Activated CD8-positive, alpha-beta T cell treated with anti-CD3 and anti-CD28 coated beads, Interleukin-2, amount 10 ng/mL, durations not matched to agents 7 days and 5 days (primary cell): ENCODE data around the gene ATAD1. TPM values are rescaled to one million over a fixed set of nuclear protein-coding genes. Genes with fewer than 3 reads are reported as not detected.
"Not testable (repeated sequence)": the region's sequence is repeated elsewhere in the genome, so short reads cannot be mapped to it uniquely, and the experiment has no call there.

ENCODE experiments used
- ATAC-seq: fragments of 150-1000 bp; cut with Tn5 transposase; one replicate; pipeline ENCODE4 v1.10.0; 2021; ENCODE audit warnings: moderate library complexity
- CTCF ChIA-PET: fragments of 350-600 bp; sonication (Branson Sonifier 250); formaldehyde crosslinking; loops from one replicate; lab custom pipeline; 2021; ENCODE audit warnings: antibody characterized with exemption; lab: Charles Lee
- POLR2A ChIA-PET: fragments of 350-600 bp; sonication (Branson Sonifier 250); formaldehyde crosslinking; loops from one replicate; lab custom pipeline; 2021; ENCODE audit warnings: antibody characterized with exemption; lab: Charles Lee
- DNase-seq: peaks from one replicate; pipeline ENCODE4 v3.0.0-alpha.2; 2020
- H3K27ac Mint-ChIP-seq: one replicate; pipeline ENCODE4 v1.8.0; 2021; ENCODE audit warnings: mild to moderate bottlenecking, mixed read lengths
- H3K27me3 Mint-ChIP-seq: one replicate; pipeline ENCODE4 v1.8.0; 2021; ENCODE audit warnings: low read depth, mixed read lengths
- H3K36me3 Mint-ChIP-seq: one replicate; pipeline ENCODE4 v1.8.0; 2021; ENCODE audit warnings: low read depth, mixed read lengths
- H3K4me1 Mint-ChIP-seq: one replicate; pipeline ENCODE4 v1.8.0; 2021; ENCODE audit warnings: low read depth, mixed read lengths
- H3K4me3 Mint-ChIP-seq: one replicate; pipeline ENCODE4 v1.8.0; 2021; ENCODE audit warnings: mild to moderate bottlenecking, mixed read lengths
- H3K9me3 Mint-ChIP-seq: one replicate; pipeline ENCODE4 v1.8.0; 2022; ENCODE audit warnings: mixed read lengths; ENCODE audit not compliant: insufficient read depth
- total RNA-seq, 2 experiments: library from RNA; stranded (reverse); gene quantifications; one replicate each; pipeline ENCODE4 v1.2.3, GENCODE V29; 2021

Gene ATAD1
- total RNA-seq, 2 experiments from 2014 or later, result 38.9 to 42.5 TPM

DNA sequence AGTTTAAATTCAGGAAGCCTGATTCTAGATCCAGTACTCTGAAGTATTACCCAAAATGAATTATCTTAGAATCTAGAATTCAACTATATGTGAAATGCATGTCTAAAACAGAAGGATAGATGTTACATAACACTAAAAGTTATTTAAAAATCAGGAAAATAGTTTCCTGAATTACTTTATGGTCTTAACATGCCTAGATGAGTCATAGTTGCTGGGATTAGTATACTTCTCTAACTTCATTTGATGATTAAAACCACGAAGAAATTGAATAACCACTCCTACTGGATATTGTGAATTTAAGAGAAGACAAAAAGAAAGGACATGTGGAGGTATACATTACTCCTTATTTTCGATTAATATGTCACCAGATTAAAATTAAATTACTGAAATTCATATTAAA is 65.5 kb downstream of the ATAD1 start:
- ATAC-seq (no peak), DNase-seq (no peak)
- ChIA-PET POLR2A (interaction anchor here (1.5 kb wide), 1 partner anchor 66 kb away, joined by 5 read pairs; the partner anchor contains the start of gene ATAD1), CTCF (interaction anchor here (1.1 kb wide), 1 partner anchor 21 kb away, joined by 5 read pairs; no protein-coding TSS in a partner anchor)
- Mint-ChIP-seq H3K9me3 (no peaks in the 10 kb centered on the region), H3K4me1 (peaks cover 7% of the 10 kb centered on the region), H3K36me3 (peaks cover 30% of the 10 kb centered on the region), H3K27me3 (no peaks in the 10 kb centered on the region), H3K27ac (no peak overlapping the region), H3K4me3 (no peak overlapping the region)

DNA sequence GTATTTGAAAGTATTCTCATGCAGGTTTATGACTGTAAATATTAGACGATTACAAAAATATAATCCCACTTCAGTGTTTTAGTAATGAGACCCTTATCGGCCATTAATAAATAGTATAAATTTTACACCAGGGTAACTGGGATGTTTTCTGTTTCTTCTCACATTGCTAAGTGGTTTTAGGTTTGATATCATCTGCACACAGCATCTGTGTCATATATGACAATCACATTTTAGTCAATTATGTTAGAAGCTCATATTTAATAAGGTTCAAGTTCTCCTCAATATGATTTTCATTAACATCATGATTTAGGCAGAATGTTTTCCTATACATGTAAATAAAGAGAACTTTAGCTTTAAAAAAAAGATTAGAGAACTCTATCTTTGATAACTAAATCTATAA is 66.8 kb downstream of the ATAD1 start:
- POLR2A ChIA-PET, result interaction anchor here (0.6 to 1.5 kb wide), 2 partner anchors 67 to 268 kb away, joined by 3 to 5 read pairs; partner anchors contain the start of gene ATAD1
- CTCF ChIA-PET, result interaction anchor here (1.1 to 1.3 kb wide), 4 partner anchors 9 to 22 kb away, joined by 3 to 5 read pairs (median 4); no protein-coding TSS in a partner anchor

DNA sequence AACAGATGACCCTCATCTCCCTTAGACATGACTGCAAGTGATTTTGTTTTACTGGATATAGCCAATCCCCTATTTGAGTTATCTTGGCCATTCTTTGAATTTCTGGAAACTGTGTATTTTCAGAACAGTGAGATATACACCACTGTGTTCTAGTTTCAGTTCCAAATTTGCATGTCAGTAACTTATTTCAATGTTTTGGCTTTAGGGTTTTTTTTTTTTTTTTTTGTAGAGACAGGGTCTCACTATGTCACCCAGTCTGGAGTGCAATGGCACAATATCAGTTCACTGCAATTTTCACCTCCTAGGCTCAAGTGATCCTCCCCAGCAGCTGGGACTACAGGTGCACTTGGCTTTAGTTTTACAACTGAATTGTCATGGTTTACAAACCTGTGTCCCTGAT is 67.2 kb downstream of the ATAD1 start:
- Mint-ChIP-seq H3K27me3 (no peaks in the 10 kb centered on the region), H3K27ac (no peak overlapping the region), H3K9me3 (no peaks in the 10 kb centered on the region), H3K4me1 (peaks cover 7% of the 10 kb centered on the region), H3K36me3 (peaks cover 24% of the 10 kb centered on the region), H3K4me3 (no peak overlapping the region)
- no peak for ATAC-seq
- ChIA-PET CTCF (interaction anchor here (0.8 to 1.3 kb wide), 4 partner anchors 9 to 92 kb away, joined by 3 to 5 read pairs (median 4); no protein-coding TSS in a partner anchor), POLR2A (interaction anchor here (1.5 kb wide), 1 partner anchor 67 kb away, joined by 5 read pairs; the partner anchor contains the start of gene ATAD1)
- DNase-seq, result no peak

More for the DNA sequence above, 66.8 kb downstream of the ATAD1 start:
- no peak for DNase-seq
- no peak overlapping the region for H3K4me3 Mint-ChIP-seq
- H3K27me3 Mint-ChIP-seq, result no peaks in the 10 kb centered on the region
- H3K27ac Mint-ChIP-seq, result no peak overlapping the region
- ATAC-seq, result no peak
- H3K4me1 Mint-ChIP-seq, result peaks cover 7% of the 10 kb centered on the region
- no peaks in the 10 kb centered on the region for H3K9me3 Mint-ChIP-seq
- H3K36me3 Mint-ChIP-seq, result peaks cover 27% of the 10 kb centered on the region

DNA sequence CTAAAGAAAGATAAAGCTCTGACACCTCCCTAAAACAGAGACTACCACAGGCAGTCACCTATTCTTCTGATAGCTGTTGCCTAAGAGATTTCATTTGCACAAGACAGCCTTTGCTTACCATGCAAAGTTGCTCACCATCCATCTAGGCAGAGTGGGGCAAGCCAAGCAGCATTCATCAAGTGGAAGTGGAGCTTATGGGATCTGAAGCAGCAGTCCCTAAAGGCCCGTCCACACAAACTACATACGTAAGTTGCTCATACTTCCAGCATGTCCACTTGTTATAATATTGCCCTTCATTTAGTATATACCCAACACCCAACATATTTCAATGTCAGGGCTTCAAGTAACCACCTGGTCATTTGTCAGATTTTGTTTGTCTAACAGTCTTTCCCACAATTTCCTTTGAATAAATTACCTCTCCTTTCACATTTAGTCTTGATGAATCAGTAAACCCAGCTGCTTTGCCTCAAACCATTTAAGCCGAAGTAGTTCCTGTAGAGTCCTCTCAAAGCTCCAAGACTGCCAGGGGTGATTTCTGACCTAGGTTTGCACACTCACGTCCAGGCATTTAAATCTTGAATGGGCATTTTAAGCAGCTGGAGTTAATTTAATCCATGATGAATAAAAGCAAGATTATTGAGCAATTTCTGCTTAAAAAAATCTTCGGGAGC is 67.9 kb downstream of the ATAD1 start:
- peaks cover 23% of the 10 kb centered on the region for H3K36me3 Mint-ChIP-seq
- no peak for ATAC-seq
- ChIA-PET CTCF (interaction anchor here (0.8 to 1.3 kb wide), 3 partner anchors 9 to 92 kb away, joined by 3 to 4 read pairs (median 3); no protein-coding TSS in a partner anchor), POLR2A (no interaction called here)
- no peaks in the 10 kb centered on the region for H3K9me3 Mint-ChIP-seq
- H3K4me3 Mint-ChIP-seq, result no peak overlapping the region
- DNase-seq, result no peak
- peaks cover 7% of the 10 kb centered on the region for H3K4me1 Mint-ChIP-seq
- H3K27me3 Mint-ChIP-seq, result no peaks in the 10 kb centered on the region
- H3K27ac Mint-ChIP-seq, result no peak overlapping the region

DNA sequence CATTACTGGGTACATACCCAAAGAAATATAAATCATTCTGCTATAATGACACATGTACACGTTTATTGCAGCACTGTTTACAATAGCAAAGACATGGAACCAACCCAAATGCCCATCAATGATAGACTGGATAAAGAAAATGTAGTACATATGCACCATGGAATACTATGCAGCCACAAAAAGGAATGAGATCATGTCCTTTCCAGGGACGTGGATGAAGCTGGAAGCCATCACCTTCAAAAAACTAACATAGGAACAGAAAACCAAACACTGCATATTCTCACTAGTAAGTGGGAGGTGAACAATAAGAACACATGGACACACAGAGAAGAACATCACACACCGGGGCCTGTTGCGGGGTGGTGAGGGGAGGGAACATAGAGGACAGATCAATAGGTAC is 69.8 kb downstream of the ATAD1 start:
- CTCF ChIA-PET, ATAC-seq: not testable (repeated sequence)

DNA sequence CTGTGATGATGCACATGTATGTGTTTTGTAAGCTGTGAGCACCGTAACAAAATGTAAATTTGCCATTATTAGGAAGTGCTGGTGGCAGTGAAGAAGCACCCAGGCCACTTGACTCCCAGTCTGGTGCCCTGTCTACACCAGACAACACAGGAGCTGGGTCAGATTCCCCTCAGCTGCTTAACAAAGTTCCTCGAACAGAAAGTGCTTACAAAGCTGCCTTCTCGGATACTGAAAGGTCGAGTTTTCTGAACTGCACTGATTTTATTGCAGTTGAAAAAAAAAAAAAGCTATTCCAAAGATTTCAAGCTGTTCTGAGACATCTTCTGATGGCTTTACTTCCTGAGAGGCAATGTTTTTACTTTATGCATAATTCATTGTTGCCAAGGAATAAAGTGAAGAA is 71.1 kb downstream of the ATAD1 start:
- CTCF ChIA-PET, result no interaction called here
- no peak for ATAC-seq
- Mint-ChIP-seq H3K4me1 (peaks cover 7% of the 10 kb centered on the region), H3K27ac (no peak overlapping the region), H3K9me3 (no peaks in the 10 kb centered on the region), H3K4me3 (no peak overlapping the region), H3K27me3 (no peaks in the 10 kb centered on the region), H3K36me3 (peaks cover under 1% of the 10 kb centered on the region)
- POLR2A ChIA-PET, result no interaction called here
- no peak for DNase-seq

More for the DNA sequence above, 69.8 kb downstream of the ATAD1 start:
- POLR2A ChIA-PET, H3K36me3 Mint-ChIP-seq, H3K4me3 Mint-ChIP-seq, H3K27ac Mint-ChIP-seq, H3K27me3 Mint-ChIP-seq, DNase-seq, H3K9me3 Mint-ChIP-seq, H3K4me1 Mint-ChIP-seq: not testable (repeated sequence)

DNA sequence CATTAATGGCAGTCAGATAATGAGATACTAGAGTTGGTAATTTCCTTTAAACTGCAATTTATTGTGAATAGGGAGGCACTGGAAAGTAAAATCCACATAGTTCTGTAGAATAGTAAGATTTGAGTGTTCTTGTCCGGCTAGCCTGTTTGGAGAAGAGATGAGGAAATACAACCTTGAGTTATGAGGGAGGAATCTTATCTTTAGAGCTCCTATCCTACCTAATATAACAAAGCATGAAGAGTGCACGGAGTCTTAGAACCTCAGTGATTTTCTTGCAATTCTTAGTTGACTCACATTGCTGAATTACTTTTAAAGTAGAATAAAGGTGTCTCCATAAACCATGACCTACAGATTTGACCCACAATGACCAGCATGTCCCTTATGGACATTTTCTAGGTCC is 73.4 kb downstream of the ATAD1 start:
- ChIA-PET CTCF (interaction anchor here (1.7 kb wide), 1 partner anchor 17 kb away, joined by 4 read pairs; no protein-coding TSS in a partner anchor), POLR2A (no interaction called here)
- Mint-ChIP-seq H3K27me3 (peaks cover 4% of the 10 kb centered on the region), H3K27ac (no peak overlapping the region), H3K36me3 (no peaks in the 10 kb centered on the region), H3K4me1 (no peaks in the 10 kb centered on the region), H3K4me3 (no peak overlapping the region), H3K9me3 (no peaks in the 10 kb centered on the region)
- ATAC-seq (no peak), DNase-seq (no peak)

DNA sequence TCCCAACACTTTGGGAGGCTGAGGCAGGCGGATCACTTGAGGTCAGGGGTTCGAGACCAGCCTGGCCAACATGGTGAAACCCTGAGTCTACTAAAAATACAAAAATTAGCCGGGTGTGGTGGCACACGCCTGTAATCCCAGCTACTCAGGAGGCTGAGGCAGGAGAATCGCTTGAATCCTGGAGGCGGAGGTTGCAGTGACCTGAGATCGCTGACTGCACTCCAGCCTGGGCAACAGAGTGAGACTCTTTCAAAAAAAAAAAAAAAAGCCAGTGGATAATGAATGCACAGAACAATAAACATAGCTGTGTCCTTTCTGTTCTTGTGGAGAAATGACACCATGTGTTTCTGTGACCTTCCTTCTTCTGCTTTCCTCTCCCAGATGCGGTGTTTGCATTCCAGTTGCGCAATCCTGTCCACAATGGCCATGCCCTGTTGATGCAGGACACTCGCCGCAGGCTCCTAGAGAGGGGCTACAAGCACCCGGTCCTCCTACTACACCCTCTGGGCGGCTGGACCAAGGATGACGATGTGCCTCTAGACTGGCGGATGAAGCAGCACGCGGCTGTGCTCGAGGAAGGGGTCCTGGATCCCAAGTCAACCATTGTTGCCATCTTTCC is 74.9 kb downstream of the ATAD1 start:
- not testable (repeated sequence) for DNase-seq, H3K27ac Mint-ChIP-seq, H3K9me3 Mint-ChIP-seq, H3K27me3 Mint-ChIP-seq, H3K4me3 Mint-ChIP-seq, ATAC-seq, H3K4me1 Mint-ChIP-seq, H3K36me3 Mint-ChIP-seq
- ChIA-PET CTCF (interaction anchor here (1.7 kb wide), 1 partner anchor 19 kb away, joined by 4 read pairs; no protein-coding TSS in a partner anchor), POLR2A (interaction anchor here (0.7 kb wide), 1 partner anchor 174 kb away, joined by 5 read pairs; no protein-coding TSS in a partner anchor)

DNA sequence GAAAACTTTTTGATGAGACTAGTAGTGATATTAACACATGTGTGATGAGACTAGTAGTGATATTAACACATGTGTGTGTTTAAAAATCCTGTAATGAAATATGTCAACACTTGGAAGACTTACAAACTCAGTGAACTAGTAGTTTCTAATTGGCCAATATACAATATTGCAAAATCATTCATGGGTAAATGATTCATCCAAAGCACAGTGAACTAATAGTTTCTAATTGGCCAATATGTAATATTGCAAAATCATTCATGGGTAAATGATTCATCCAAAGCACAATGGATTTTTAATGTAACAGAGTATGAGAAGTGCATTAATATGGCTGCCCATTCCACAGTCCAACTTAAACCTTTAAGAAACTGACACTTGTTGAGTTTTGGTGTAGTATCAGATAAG is 77.8 kb downstream of the ATAD1 start:
- DNase-seq (no peak), ATAC-seq (no peak)
- ChIA-PET POLR2A (no interaction called here), CTCF (interaction anchor here (1.3 kb wide), 1 partner anchor 31 kb away, joined by 4 read pairs; no protein-coding TSS in a partner anchor)
- peaks cover 12% of the 10 kb centered on the region for H3K27me3 Mint-ChIP-seq
- no peak overlapping the region for H3K27ac Mint-ChIP-seq
- peaks cover 1% of the 10 kb centered on the region for H3K4me1 Mint-ChIP-seq
- no peak overlapping the region for H3K4me3 Mint-ChIP-seq
- H3K9me3 Mint-ChIP-seq, result no peaks in the 10 kb centered on the region
- no peaks in the 10 kb centered on the region for H3K36me3 Mint-ChIP-seq

DNA sequence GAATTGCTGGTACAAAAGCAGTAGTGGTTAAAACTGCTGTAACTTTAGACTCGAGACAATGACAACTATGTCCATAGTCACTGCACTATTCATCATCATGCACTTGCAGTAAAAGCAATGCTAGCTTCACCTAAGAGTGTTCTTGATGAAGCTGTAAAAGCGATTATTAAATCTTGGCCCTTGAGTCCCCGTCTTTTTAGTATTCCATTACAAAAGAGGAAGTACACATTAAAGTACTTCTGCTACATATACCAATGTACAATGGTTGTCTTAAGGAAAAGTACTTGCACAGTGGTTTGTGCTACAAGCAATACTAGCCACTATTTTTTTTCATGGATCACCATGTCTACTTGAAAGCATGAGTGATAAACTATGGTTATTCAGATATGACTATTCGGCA is 78.3 kb downstream of the ATAD1 start:
- Mint-ChIP-seq H3K4me3 (no peak overlapping the region), H3K27me3 (peaks cover 12% of the 10 kb centered on the region), H3K36me3 (no peaks in the 10 kb centered on the region), H3K9me3 (no peaks in the 10 kb centered on the region), H3K27ac (no peak overlapping the region), H3K4me1 (peaks cover 1% of the 10 kb centered on the region)
- POLR2A ChIA-PET, result no interaction called here
- DNase-seq (no peak), ATAC-seq (no peak)
- CTCF ChIA-PET, result no interaction called here

DNA sequence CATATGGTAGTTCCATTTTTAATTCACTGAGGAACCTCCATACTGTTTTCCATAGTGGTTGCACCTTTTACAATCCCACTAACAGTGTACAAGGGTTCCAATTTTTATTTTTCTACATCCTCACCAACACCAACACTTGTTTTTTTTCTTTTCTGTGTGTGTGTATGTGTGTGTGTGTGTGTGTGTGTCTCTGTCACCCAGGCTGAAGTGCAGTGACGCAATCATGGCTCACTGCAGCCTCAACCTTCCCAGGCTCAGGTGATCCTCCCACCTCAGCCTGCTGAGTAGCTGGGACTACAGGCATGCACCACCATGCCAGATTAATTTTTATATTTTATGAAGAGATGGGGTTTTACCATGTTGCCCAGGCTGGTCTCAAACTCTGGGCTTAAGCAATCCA is 79.8 kb downstream of the ATAD1 start:
- H3K27ac Mint-ChIP-seq, CTCF ChIA-PET, POLR2A ChIA-PET, H3K9me3 Mint-ChIP-seq, DNase-seq, H3K4me1 Mint-ChIP-seq, H3K36me3 Mint-ChIP-seq, H3K4me3 Mint-ChIP-seq, ATAC-seq: not testable (repeated sequence)
- H3K27me3 Mint-ChIP-seq, result peaks cover 18% of the 10 kb centered on the region
